Peyer's patch (tissue), 4 donors: Measurements from ENCODE around the gene STS.

Source experiments
- POLR2A ChIP-seq, 2 donors: fragments of 450-650 bp; IDR thresholded peaks; one replicate each; pipeline ENCODE4 v1.5.1; 2017; ENCODE audit warnings: antibody characterized with exemption in 2 of 2, mild to moderate bottlenecking in 2 of 2, moderate library complexity in 2 of 2
- TF ChIP-seq, protein P1 (sequence below), 6 experiments: fragments of 450-650 bp in 4 of 6; fragments of 200-600 bp in 2 of 6; sonication (generic) in 1 of 6; IDR thresholded peaks; one replicate each; pipeline ENCODE4 v1.5.1; 2017 to 2019; ENCODE audit warnings: antibody characterized with exemption in 6 of 6, mild to moderate bottlenecking in 3 of 6, moderate library complexity in 1 of 6

DNA sequence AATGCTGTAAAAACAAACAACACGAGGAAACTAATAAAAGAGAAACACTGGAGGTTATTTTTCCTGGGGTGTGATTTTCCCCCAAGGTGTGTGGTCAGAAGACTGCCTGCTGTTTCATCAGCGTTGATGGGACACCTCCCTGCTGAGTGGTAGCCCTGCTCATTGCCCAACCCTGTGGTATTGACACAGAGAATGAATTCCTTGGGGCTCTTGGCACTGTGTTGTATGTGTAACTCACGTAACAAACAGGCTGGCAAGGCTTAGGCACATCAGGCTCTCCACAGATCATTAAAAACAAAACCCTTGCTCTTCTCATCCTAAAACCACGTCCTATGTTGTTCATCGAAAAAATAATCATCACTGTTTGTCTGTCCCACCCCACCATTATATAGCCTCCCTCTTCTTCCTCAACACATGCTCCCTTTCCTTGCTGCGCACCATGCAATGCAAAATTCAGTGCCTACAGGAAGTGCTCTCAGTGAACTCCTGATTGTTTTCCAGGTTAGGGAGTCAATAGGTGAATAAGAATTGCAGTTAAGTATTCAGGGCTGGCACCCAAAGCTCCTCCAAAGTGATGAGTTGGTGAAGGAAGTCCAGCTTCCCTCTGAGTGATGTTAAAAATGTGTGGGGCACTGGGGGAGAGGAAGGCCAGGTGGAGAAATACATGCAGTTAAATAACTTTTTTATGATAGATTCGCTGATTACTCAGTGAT, 11.8 kb downstream of the STS start:
- TF ChIP-seq, protein P1, sequence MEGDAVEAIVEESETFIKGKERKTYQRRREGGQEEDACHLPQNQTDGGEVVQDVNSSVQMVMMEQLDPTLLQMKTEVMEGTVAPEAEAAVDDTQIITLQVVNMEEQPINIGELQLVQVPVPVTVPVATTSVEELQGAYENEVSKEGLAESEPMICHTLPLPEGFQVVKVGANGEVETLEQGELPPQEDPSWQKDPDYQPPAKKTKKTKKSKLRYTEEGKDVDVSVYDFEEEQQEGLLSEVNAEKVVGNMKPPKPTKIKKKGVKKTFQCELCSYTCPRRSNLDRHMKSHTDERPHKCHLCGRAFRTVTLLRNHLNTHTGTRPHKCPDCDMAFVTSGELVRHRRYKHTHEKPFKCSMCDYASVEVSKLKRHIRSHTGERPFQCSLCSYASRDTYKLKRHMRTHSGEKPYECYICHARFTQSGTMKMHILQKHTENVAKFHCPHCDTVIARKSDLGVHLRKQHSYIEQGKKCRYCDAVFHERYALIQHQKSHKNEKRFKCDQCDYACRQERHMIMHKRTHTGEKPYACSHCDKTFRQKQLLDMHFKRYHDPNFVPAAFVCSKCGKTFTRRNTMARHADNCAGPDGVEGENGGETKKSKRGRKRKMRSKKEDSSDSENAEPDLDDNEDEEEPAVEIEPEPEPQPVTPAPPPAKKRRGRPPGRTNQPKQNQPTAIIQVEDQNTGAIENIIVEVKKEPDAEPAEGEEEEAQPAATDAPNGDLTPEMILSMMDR (IDR thresholded peaks at IDR 0.05) = no peak
- no peak for TF ChIP-seq POLR2A (IDR thresholded peaks at IDR 0.05)
